ENCODE data around the gene CD209.
"Not testable (repeated sequence)": the region's sequence is repeated elsewhere in the genome, so short reads cannot be mapped to it uniquely, and the experiment has no call there.

The CD209 gene

DNA sequence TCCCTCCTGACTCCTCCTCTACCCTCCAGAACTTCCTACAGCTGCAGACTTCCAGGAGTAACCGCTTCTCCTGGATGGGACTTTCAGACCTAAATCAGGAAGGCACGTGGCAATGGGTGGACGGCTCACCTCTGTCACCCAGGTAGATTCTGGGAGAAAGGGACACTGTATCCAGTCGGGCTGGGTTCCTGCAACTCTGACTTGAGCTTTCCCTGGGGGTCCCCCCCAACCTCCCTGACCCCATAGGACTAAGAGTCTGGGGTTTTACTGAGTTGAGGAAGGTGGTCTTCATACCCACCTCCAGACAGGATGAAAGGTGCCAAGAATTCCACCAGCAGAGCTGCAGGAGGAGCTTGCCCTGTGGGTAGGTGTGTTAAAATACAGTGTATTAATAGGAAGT lies 20.2 kb upstream of the CD209 start:
- DNase-seq, result no peak

DNA sequence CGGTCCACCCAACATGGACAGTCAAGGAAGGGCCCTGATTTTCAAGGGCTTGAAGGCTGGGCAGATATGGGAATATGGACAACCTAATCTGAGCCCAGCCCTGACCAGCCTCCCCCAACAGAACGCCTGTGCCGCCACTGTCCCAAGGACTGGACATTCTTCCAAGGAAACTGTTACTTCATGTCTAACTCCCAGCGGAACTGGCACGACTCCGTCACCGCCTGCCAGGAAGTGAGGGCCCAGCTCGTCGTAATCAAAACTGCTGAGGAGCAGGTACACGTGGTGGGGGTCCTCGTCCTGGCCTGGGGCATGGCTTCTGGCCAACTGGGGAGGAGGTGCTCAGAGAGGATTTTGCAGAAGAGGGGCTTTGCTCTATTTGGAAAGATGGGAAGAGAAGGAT lies 19.2 kb upstream of the CD209 start:
- DNase-seq, result no peak

DNA sequence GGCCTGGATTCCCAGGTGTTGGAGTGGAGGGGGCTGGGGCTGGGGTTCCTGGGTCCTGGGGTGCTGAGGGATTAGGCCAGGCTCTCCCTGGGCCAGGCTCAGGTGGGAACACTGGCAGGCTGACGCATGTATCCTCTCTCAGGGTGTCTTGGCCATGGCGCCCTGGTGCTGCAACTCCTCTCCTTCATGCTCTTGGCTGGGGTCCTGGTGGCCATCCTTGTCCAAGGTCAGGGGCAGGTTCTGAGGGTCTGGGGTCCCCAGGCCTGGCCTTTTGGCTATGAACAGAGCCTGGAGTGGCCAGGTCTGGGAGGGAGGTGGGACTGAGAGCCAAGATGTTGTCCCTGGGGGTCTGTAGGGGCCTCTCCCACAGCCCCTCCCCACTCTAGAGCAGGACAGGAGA lies 17.7 kb upstream of the CD209 start:
- not testable (repeated sequence) for DNase-seq

DNA sequence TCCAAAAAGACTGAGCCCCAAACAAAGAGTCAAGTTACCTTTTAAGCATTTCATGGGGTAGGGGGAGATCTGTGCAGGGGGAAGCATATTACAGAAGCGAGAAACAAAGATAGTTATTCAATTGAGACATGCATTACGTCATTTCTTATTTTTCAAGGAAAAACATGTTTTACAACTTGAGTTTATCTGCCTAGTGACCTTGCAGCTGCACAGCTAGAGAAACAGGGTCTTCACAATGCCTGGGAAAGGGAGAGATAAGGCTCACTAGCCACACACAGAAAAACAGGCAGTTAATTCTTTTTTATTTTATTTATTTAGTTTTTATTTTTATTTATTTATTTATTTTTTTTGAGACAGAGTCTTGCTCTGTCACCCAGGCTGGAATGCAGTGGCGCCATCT lies 16.8 kb upstream of the CD209 start:
- not testable (repeated sequence) for DNase-seq

DNA sequence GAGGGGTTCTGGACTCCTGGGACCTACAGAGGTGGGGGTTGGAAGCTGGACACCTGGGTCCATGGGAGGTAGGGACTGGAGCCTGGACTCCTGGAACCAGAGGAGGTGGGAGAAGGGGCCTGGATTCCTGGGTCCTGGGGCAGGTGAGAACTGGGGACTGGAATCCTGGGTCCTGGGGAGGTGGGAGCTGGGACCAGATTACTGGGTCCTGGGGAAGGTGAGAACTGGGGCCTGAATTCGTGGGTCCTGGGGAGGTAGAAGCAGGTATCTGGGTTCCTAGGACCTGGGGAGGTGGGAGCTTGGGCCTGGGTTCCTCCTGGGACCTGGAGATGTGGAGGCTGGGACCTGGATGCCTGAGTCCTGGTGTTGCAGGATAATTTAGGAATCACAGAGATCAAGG lies 16.4 kb upstream of the CD209 start:
- DNase-seq, result no peak

DNA sequence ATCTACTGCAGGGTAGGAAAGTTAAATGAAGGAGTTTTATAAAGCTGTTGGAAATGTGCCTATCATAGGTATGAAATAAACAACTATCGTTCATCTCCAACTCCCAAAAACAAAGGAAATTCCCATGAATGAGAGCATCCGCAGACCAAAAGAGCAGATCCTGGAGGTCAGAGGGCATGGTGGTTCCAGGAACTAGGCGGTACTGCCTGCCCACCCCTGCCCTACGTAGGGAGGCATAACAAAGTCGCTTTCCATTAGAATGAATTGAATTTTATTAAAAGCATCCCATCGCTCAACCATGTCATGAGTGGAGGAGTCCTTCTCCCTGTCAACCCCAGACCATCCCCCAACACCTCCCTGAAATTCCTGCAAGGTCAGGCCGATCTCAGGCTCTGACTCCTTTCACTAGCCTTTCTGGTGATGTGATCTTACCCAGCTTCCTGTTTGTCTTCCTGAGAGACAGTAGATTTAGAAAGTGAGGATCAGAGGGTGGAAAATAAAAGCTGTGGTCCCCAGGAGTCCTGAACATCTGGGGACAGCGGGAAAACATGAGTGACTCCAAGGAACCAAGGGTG lies 15.5 kb upstream of the CD209 start, which contains the start of gene CLEC4M:
Gene CLEC4M (plus strand): TSS at position 525 of the 575 bp plus-strand sequence. CDS start 24 bp downstream, at position 549.
- no peak for DNase-seq

DNA sequence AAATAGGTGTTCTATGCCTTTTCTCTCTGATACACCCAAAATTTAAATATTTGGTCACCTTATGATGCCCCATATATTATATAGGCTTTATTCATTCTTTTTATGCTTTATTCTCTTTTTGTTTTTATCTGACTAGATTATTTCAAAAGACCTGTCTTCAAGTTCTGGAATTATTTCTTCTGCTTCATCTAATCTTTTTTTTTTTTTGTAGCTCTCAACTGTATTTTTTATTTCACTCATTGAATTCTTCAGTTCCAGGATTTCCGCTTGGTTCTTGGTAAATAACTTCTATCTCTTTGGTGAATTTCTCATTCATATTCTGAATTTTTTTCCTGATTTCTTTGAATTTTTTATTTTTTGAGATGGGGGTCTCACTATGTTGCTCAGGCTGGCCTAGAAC lies 11.8 kb upstream of the CD209 start:
- no peak for DNase-seq

DNA sequence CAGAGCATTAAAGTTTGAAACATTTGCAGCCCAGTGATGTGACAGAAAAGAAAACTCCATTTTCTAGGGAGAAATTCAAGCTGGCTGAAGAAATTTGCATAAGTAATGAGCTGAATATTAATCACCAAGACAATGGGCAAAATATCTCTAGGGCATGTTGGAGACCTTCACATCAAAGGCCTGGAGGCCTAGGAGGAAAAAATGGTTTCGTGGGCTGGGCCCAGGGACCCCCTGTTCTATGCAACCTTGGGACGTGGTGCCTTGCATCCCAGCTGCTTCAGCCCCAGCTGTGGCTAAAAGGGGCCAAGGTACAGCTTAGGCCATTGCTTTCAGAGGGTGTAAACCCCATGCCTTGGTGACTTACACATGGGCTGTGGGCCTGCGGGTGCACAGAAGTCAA lies 10.0 kb upstream of the CD209 start:
- DNase-seq, result no peak

DNA sequence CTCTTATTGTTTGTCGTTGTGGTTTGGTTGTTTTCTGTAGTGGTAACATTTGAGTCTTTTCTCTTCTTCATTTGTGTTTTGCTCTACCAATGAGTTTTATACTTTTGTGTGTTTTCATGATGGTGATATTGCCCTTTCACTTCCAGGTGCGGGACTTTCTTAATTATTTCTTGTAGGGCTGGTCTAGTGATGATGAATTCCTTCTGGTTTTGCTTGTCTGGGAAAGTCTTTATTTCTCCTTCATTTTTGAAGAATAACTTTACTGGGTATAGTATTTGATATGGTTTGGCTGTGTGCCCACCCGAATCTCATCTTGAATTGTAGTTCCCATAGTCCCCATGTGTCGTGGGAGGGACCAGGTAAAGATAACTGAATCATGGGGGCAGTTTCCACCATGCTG lies 8.9 kb upstream of the CD209 start:
- DNase-seq, result no peak

DNA sequence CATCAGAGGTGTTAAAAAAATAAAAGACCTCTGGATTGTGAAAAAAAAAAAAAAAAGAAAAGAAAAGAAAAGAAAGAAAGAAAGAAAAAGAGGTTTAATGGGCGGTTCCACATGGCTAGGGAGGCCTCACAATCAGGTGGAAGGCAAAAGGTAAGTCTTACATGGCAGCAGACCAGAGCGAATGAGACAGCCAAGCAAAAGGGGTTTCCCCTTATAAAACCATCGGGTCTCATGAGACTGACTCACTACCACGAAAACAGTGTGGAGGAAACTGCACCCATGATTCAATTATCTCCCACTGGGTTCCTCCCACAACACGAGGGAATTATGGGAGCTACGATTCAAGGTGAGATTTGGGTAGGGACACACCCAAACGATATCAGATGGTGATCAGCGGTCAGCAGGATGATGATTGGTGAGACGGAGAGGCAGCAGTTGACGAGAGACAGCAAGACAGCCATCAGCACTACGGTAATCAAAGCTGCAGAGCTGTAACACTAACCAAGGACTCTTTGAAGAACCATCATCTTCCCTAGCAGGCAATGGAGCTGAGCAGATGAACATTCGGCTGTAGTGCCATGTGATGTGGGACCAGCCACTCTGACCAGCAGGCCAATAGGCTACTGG lies 3.9 kb upstream of the CD209 start:
- no peak for DNase-seq

DNA sequence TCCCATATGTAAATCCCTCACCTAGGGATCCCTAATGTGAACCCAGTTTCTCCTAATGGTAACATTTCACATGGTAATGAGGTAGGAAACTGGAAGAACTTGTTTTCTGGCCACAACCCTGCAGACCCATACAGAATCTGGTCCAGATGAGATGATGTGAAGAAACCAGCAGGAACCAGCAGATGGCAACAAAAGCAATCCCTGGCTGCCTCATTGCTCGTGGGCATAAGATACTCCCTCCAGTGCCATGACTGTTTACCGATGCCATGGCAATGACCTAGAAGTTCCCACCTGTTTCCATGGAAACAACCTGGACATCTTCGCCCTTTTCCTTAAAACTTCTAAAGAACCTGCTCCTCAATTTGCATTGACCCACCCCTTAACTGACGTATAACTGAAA lies 1.4 kb upstream of the CD209 start:
- no peak for DNase-seq

DNA sequence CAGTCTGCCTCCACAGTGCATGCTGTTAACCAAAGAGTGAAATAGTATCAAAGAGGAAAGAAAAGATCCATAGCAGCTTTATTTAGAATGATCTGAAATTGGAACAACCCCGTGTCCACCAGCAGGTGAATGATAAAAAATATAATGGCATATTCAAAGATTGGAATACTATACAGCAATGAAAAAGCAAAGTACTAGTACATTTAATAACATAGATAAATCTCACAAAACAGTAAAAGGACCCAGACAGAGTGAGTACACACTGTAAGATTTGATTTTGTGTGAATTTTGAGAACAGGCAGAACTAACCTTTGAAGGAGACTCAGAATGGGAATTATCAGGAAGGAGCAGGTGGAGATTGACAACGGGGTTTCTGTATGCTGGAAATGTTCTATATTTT lies 837 bp upstream of the CD209 start:
- no peak for DNase-seq

DNA sequence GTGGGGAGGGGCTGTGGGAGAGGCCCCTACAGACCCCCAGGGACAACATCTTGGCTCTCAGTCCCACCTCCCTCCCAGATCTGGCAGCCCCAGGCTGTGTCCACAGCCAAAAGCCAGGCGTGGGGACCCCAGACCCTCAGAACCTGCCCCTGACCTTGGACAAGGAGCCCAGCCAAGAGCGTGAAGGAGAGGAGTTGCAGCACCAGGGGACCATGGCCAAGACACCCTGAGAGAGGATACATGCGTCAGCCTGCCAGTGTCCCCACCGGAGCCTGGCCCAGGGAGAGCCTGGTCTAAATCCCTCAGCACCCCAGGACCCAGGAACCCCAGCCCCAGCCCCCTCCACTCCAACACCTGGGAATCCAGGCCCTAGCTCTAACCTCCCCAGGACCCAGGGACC lies 1.0 kb downstream of the CD209 start:
- DNase-seq, result not testable (repeated sequence)

DNA sequence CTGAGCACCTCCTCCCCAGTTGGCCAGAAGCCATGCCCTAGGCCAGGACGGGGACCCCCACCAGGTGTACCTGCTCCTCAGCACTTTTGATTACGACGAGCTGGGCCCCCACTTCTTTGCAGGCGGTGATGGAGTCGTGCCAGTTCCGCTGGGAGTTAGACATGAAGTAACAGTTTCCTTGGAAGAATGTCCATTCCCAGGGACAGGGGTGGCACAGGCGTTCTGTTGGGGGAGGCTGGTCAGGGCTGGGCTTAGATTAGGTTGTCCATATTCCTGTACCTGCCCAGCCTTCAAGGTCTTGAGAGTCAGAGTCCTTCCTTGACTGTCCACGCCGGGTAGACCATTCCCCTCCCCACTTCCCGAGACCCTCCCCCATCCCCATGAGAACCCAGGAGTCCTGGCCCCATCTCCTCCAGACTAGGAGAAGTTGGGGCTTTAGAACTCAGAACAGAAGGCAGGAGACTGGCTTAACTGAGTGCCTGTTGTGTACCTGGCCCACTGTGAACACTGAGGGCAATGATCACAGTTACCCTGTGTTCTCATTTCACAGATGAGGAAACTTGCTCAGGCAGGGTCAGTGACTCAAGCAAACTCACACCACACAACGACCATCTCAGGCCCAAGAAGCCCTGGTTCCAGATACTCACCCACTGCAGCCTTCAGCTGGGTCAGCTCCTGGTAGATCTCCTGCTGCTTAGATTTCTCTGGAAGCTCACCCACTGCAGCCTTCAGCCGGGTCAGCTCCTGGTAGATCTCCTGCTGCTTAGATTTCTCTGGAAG lies 2.3 kb downstream of the CD209 start:
- DNase-seq, result no peak

DNA sequence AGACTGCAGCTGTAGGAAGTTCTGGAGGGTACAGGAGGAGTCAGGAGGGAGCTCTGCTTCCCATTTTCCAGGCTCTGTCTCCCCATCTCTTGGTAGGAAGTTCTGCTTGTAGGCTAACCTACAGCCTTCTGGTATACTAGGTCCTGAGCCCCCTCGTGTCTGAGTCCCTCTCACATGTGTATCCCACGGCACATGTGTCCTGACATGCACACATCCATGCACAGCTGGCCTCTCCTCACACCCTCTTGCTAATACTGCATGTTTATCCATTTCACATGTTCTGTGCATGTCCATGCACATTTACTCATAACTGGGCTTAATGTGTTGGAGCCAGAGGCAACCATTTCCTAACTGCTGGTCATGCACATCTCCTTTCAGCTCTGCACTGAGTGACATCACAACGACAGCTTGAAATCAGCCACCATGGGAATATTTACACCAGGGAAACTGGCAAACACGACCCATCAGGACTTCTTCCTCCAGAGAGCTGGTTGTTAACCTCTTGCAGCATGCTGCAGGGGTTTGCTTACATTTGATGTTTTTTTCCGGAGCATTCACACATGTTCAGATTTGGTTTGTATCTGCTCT lies 3.0 kb downstream of the CD209 start:
- DNase-seq, result no peak

DNA sequence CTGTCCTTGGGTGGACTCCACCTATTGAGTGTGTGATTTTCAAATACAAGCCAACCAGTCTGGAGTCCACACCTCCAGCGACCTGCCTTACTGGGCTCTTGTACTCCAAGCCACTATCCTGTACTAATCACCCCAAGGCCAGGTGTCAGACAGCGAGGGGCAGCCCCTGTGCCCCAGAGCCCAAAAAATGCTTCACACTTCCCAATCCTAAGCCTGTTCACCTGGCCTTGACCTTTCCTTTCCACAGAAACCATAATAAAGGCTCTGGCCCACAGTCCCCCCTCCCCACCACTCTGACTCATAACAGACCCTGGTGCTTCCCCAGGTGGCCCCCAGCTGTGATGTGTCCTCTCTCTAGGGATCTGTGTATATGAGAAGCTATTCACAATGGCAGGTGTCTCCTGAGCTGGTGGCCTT lies 3.9 kb downstream of the CD209 start:
- DNase-seq, result no peak

DNA sequence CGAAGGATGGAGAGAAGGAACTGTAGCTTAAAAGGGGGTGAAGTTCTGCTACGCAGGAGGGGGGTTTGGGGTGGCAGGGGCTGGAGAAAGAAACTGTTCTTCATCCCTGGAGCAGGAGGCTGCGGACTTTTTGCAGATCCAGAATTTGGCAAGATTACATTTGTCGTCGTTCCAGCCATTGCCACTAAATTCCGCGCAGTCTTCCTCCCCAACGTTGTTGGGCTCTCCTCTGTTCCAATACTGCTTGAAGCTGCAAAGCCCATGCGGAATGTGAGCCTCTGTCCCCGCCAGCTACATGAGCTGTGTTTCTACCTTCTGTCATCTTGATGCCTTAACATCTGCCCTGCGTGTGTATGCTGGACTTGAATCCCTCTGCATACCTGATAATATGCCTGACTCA lies 4.3 kb downstream of the CD209 start:
- DNase-seq, result no peak

DNA sequence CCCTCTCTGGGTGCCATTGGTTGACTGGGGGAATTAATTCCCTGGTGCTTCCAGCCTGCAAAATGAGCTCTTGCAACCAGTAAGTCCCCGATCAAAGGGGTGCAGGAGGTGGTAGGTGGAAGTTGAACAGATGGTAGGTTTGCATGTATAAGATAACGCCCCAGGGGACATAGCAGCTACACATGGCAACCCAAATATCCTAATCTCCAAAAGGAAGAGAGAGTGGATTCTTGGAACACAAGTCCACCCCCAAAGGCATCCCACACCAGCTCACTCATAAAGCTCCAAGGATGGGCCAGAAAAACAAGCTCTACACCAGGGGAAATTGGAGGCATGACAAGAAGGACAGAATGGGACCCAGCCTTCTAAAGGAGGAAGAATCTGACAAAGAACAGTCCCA lies 4.8 kb downstream of the CD209 start:
- DNase-seq, result no peak

DNA sequence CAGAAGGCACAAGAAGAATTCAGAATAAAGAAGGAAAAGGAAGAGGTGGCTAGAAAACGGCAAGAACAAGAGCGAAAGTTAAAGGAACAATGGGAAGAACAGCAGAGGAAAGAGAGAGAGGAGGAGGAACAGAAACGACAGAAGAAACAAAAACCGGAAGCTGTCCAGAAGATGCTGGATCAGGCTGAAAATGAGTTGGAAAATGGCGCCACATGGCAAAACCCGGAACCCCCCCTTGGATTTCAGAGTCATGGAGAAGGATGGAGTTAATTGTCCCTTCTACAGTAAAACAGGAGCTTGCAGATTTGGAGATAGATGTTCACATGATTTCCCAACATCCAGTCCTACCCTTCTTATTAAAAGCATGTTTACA lies 6.7 kb downstream of the CD209 start:
- DNase-seq, result no peak

DNA sequence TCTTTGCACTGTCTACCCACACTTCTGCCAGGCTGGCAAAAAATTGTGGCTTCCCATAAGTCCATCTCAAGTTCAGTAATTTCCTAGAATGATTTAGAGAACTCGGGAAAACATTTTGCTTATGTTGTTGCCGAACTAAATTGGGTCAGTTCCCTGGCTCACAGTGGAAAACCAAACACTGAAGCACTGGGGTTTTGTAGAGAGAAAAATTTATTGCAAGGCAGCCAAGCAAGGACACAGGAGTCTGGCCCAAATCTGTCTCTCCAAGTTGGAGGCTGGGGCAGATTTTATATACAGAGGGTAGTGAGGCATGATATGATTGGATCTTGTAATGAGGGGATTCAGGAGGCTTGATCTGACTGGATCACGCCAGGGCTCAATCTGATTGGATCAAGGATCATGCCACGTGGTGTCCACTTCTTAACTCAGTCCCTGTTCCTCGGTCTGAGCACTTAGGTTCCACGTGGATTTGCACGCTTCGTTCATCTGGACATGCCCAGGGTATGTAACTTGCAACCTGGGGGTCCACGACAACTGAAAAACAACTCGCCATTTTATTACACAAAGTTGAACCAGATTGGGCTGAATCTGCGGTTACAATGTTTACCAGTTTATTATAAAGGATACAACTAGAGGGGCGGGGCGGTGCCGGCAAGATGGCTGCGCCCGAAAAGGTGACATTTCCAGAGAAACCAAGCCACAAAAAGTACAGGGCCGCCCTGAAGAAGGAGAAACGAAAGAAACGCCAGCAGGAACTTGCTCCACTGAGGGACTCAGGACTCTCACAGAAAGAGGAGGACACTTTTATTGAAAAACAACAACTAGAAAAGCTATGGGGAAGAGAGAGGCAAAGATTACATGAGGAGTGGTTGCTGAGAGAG lies 7.3 kb downstream of the CD209 start:
- no peak for DNase-seq

DNA sequence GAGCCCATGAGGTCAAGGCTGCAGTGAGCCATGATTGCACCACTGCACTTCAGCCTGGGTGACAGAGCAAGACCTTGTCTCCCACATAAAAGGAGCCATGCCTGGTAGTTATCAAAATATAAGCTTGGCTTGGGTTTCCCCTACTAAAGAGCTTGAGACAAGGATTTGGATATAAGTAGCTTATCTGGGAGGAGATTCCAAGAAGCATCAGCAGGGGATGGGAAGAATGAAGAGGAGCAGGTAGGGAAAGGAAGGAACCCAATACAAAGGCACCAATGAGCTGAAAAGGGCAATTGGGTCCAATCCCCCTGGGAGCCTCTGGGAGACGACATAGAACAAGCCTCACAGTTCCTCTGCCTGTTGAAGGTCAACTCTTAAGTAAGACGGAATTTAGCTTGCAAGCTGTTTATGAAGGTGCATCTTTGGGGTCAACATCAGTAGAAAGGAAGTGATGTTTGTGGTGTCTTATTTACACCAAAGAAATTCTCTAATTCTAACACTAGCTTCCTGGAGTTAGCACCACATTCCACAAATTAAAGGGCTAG lies 8.1 kb downstream of the CD209 start:
- DNase-seq, result no peak

DNA sequence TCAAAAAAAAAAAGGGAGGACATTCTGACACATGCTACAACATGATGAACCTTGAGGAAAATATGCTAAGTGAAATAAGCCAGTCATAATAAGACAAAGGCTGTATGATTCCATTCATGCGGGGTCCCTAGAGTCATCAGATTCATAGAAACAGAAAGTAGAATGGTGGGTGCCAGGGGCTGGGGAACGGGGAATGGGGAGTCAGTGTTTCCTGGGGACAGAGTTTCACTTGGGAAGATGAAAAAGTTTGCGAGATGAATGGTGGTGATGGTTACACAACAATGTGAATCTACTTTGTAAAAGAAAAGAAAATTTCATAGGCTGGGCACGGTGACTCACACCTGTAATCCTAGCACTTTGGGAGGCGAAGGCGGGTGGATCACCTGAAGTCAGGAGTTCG lies 9.3 kb downstream of the CD209 start:
- no peak for DNase-seq

DNA sequence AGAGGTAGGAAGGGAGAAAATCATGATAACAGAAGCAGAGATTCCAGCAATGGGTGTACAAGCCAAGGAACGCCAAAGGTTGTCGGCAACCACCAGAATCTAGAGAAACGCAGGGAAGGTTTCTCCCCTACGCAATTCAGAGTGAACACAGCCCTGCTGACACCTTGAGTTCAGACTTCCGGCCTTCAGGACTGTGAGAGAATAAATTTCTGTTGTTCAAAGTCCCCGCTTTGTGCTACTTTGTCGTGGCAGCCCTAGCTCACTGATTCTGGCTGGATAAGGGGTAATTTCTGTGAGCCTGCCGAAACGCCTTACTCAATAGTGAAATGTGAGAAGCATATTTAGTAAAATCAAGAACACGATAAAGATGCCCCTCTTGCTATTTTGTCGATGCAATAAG lies 10.1 kb downstream of the CD209 start:
- DNase-seq, result no peak

Measured in NCI-H1694 (cell line).